Adrenal gland (tissue), 12 donors: ENCODE data around the gene BTBD1. TPM values are rescaled to one million over a fixed set of nuclear protein-coding genes. Genes with fewer than 3 reads are reported as not detected.
"Not testable (repeated sequence)": the region's sequence is repeated elsewhere in the genome, so short reads cannot be mapped to it uniquely, and the experiment has no call there.

ENCODE experiments used
- DNase-seq, 7 donors: peaks; one replicate each; pipeline ENCODE4 v3.0.0-alpha.2; 2019 to 2020
- H3K27ac ChIP-seq, 5 donors: fragments of 200-600 bp; sonication (generic) in 4 of 5; 1 replicate in 3 of 5; 2 replicates in 2 of 5; pipeline versions ENCODE4 v1.5.1 to v1.8.0; 2016 to 2020; ENCODE audit warnings: mild to moderate bottlenecking in 1 of 5
- H3K27me3 ChIP-seq: fragments of 200-600 bp; 2 replicates; pipeline ENCODE4 v1.8.0; 2021
- H3K36me3 ChIP-seq, 2 donors: fragments of 200-600 bp; replicated peaks in 1 of 2; 1 replicate in 1 of 2; 2 replicates in 1 of 2; pipeline versions ENCODE4 v1.5.1 to v1.8.0; 2018 to 2022
- H3K4me1 ChIP-seq, 2 donors: fragments of 200-600 bp; replicated peaks in 1 of 2; 1 replicate in 1 of 2; 2 replicates in 1 of 2; pipeline versions ENCODE4 v1.5.1 to v1.8.0; 2018 to 2021
- H3K4me3 ChIP-seq, 4 donors: fragments of 200-600 bp; sonication (generic) in 3 of 4; one replicate each; pipeline ENCODE4 v1.5.1; 2016 to 2018
- H3K9me3 ChIP-seq, 3 donors: fragments of 200-600 bp; sonication (generic) in 1 of 3; replicated peaks in 1 of 3; 1 replicate in 2 of 3; 2 replicates in 1 of 3; pipeline versions ENCODE4 v1.5.1 to v1.8.0; 2016 to 2021
- CTCF ChIP-seq, 6 experiments: fragments of 450-650 bp in 4 of 6; fragments of 200-600 bp in 2 of 6; sonication (generic) in 1 of 6; IDR thresholded peaks; 1 replicate in 5 of 6; 2 replicates in 1 of 6; pipeline versions ENCODE4 v1.5.1 to v1.8.0; 2016 to 2021; ENCODE audit warnings: antibody characterized with exemption in 6 of 6, mild to moderate bottlenecking in 2 of 6, moderate library complexity in 1 of 6
- POLR2A ChIP-seq, 2 donors: fragments of 450-650 bp; IDR thresholded peaks; one replicate each; pipeline ENCODE4 v1.6.1; 2017; ENCODE audit warnings: antibody characterized with exemption in 2 of 2, mild to moderate bottlenecking in 2 of 2, moderate library complexity in 1 of 2
- WGBS, 4 donors: extraction: QIAGEN DNeasy Blood & Tissue Kit in 2 of 4; methylation state at CpG; one replicate each; pipeline versions ENCODE4 v1.1.5 to v1.1.7; 2013 to 2017; 5-methylcytosine and 5-hydroxymethylcytosine counted together
- intact Hi-C, 2 donors: fragments of 100-400 bp; cut with DNase I; formaldehyde crosslinking; loops; one replicate each; pipeline versions ENCODE4 v1.14.1 to v1.15.0; 2022 to 2023
- polyA plus RNA-seq, 3 donors: library from polyadenylated mRNA; stranded (reverse); fragments of 200-250 nt in 2 of 3; fragments of 350-450 nt in 1 of 3; fragmentation: Illumina TruSeq in 1 of 3; extraction: RNeasy Lipid Tissue Mini Kit (QIAGEN cat#74804) in 1 of 3; gene quantifications; one replicate each; pipeline ENCODE4 v1.2.3, GENCODE V29; 2013 to 2014
- total RNA-seq, 9 donors: library from RNA; depleted of rRNA in 4 of 9; stranded (reverse); fragments of >200 nt in 4 of 9; fragments of 120-200 nt in 1 of 9; fragmentation: NEBNext Ultra II Directional in 1 of 9; extraction: Animal tissue kit (Norgen Biotek cat#: 25700) in 1 of 9; gene quantifications; one replicate each; pipeline versions ENCODE4 v1.1.0 to v1.2.4, GENCODE V29; 2013 to 2023
- donor health status: healthy with polysubstance abuse.
- donor health status: Bipolar disorder and iron deficiency.
- donor health status: DM: yes; HTN: yes; CAD: no.
- donor health status: DM: no; HTN: no; CAD: no.
- donor health status: DM: no; HTN: no; CAD: no.
- donor health status: DM: yes; HTN: yes; CAD: no.

The BTBD1 gene
- total and polyA plus RNA-seq, 12 donors, result 7.2 to 72.6 (median 49.7) TPM

GRCh38 chr15:83053151-83053550 is 13.9 kb downstream of the BTBD1 start:
- peaks cover 0 to 34% of the 10 kb centered on the region in 2 donors for H3K36me3 ChIP-seq
- TF ChIP-seq POLR2A (IDR thresholded peaks at IDR 0.05) (no peak), CTCF (IDR thresholded peaks at IDR 0.05) (no peak)
- no peaks in the 10 kb centered on the region for H3K9me3 ChIP-seq
- no peak for DNase-seq
- H3K27ac ChIP-seq, result peak overlapping the region in 1 of 5 donors; percentile 7
- peaks cover 0 to 5% of the 10 kb centered on the region in 2 donors for H3K4me1 ChIP-seq
- intact Hi-C loops, result no loop called here
- no peak overlapping the region for H3K4me3 ChIP-seq
- H3K27me3 ChIP-seq, result no peaks in the 10 kb centered on the region

- Histone ChIP-seq H3K27ac (peak overlapping the region in 1 of 5 donors; percentile 32), H3K27me3 (no peaks in the 10 kb centered on the region), H3K4me1 (no peaks in the 10 kb centered on the region), H3K9me3 (no peaks in the 10 kb centered on the region), H3K36me3 (peaks cover 0 to 19% of the 10 kb centered on the region in 2 donors), H3K4me3 (no peak overlapping the region)
- intact Hi-C loops, result no loop called here
- WGBS, 4 donors, result 45 to 61% (median 52%) methylated on average over 3 of the region's 3 CpGs
- DNase-seq, result no peak
- no peak for TF ChIP-seq CTCF (IDR thresholded peaks at IDR 0.05)
- no peak for TF ChIP-seq POLR2A (IDR thresholded peaks at IDR 0.05)
These were observed 20.4 kb downstream of the BTBD1 start for GRCh38 chr15:83046558-83047127.

- DNase-seq, result no peak
- no peak for TF ChIP-seq POLR2A (IDR thresholded peaks at IDR 0.05)
- 96 to 97% (median 97%) methylated on average over 12 of the region's 12 CpGs for WGBS, 4 donors
- H3K27ac ChIP-seq, result no peak overlapping the region
- no peaks in the 10 kb centered on the region for H3K27me3 ChIP-seq
- intact Hi-C loops, result no loop called here
- no peaks in the 10 kb centered on the region for H3K4me1 ChIP-seq
- no peak overlapping the region for H3K4me3 ChIP-seq
- no peaks in the 10 kb centered on the region for H3K9me3 ChIP-seq
- peaks cover 0 to 35% of the 10 kb centered on the region in 2 donors for H3K36me3 ChIP-seq
These were observed 22.9 kb downstream of the BTBD1 start for GRCh38 chr15:83044156-83044555.

- Histone ChIP-seq H3K27me3 (no peaks in the 10 kb centered on the region), H3K4me1 (peaks cover 0 to 5% of the 10 kb centered on the region in 2 donors), H3K27ac (peak overlapping the region in 2 of 5 donors; percentile 20 to 40), H3K9me3 (no peaks in the 10 kb centered on the region), H3K36me3 (peaks cover 0 to 18% of the 10 kb centered on the region in 2 donors), H3K4me3 (no peak overlapping the region)
- WGBS, 4 donors, result 14 to 47% (median 19%) methylated on average over 1 of the region's 1 CpG
- no peak for DNase-seq
- TF ChIP-seq POLR2A (IDR thresholded peaks at IDR 0.05) (no peak), CTCF (IDR thresholded peaks at IDR 0.05) (no peak)
- intact Hi-C loops, result no loop called here
These were observed 27.8 kb downstream of the BTBD1 start for GRCh38 chr15:83039206-83039605.

GRCh38 chr15:83036253-83036652 is 30.8 kb downstream of the BTBD1 start:
- peaks cover 0 to 13% of the 10 kb centered on the region in 2 donors for H3K36me3 ChIP-seq
- 93 to 96% (median 95%) methylated on average over 6 of the region's 6 CpGs for WGBS, 4 donors
- no peaks in the 10 kb centered on the region for H3K27me3 ChIP-seq
- H3K4me1 ChIP-seq, result peaks cover 0 to 5% of the 10 kb centered on the region in 2 donors
- intact Hi-C loops, result no loop called here
- DNase-seq, result no peak
- TF ChIP-seq CTCF (IDR thresholded peaks at IDR 0.05), result no peak
- TF ChIP-seq POLR2A (IDR thresholded peaks at IDR 0.05), result no peak
- no peak overlapping the region for H3K27ac ChIP-seq
- H3K4me3 ChIP-seq, result no peak overlapping the region
- no peaks in the 10 kb centered on the region for H3K9me3 ChIP-seq

- H3K36me3 ChIP-seq, result peaks cover 0 to 18% of the 10 kb centered on the region in 2 donors
- 96 to 99% (median 98%) methylated on average over 6 of the region's 6 CpGs for WGBS, 4 donors
- H3K4me1 ChIP-seq, DNase-seq, H3K9me3 ChIP-seq, intact Hi-C loops, H3K27ac ChIP-seq, H3K4me3 ChIP-seq, H3K27me3 ChIP-seq: not testable (repeated sequence)
These were observed 35.8 kb downstream of the BTBD1 start for GRCh38 chr15:83031234-83031633.
